NCI-H1417 treated with DMSO at 0.1 percent for 48 hours (cell line): ENCODE results near the gene COL26A1.

Experiments
- DNase-seq: peaks from one replicate; lab custom pipeline; 2025; lab: John Stamatoyannopoulos, UW

The COL26A1 gene

GRCh38 chr7:101534873-101535272 is 172.2 kb downstream of the COL26A1 start:
- DNase-seq: no peak

DNA sequence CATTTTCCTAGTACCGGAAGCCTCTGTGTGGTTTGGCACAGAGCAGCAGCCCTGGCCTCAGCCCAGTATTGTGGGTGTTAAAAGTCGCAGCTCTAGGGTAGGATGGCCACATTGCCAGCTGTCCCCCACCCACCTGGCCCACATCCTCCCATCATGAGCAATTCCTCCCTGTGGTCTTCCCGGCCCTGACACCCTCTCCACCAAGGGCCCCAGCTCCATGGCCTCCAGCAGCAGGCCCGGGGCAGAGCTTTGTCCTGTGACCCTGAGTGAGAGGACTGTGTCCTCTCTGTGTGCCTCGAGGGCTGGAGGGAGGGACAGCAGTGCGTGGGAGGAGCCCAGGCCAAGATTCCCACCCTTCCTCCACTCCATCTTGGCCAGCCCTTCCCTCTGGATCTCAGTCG is 172.7 kb downstream of the COL26A1 start:
- DNase-seq: no peak

DNA sequence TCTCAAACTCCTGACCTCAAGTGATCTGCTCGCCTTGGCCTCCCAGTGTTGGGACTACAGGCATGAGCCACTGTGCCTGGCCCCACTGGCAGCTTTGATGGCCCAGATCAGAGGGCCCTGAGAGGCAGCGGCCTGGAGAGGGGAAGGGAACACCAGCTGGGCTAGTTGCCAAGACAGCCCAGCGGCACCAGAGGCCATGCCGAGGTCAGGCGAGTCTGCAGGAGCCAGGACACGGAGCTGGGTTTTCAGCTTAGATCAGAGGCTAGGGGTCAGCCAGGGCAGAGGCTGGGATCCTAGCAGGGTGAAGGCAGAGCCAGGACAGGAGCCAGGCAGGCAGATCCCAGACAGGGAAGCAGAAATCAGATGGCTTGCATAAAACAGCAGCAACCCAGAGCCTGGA is 173.6 kb downstream of the COL26A1 start:
- DNase-seq: no peak

GRCh38 chr7:101536668-101537067 is 174.0 kb downstream of the COL26A1 start:
- no peak for DNase-seq

- DNase-seq: no peak
These were observed 174.5 kb downstream of the COL26A1 start for GRCh38 chr7:101537205-101537604.

DNA sequence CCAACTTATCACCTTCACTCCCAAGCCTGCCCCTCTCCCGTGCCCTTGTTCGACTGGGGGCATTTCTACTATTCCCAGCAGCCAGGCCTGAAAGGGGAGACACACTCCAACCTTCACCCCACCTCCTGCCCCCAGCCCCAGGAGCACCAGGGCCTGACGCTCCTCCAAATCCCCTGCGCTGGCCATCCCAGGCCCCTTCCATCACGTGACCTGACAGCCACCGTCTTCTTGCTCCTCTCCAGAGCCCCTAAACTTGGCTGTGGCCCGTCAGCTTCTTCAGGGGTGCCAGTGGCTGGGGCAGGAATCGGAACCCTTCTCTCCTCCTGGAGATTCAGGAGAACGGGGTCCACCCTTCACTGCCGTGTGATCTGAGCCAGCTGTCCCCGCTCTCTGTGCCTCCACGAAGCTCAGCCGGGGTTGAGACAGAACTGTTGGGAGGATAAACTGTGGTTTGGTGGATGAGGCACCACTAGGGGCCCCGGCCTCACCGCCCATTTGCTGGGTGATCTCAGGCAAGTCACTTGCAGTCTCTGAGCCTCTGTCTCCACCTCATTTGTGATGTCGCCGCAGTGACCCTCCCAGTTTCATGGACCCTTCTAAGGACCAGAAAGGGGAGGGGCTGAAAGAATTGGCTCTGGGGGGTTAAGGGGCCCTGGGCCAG is 175.4 kb downstream of the COL26A1 start:
- DNase-seq: no peak

- DNase-seq: no peak
These were observed 176.2 kb downstream of the COL26A1 start for GRCh38 chr7:101538596-101539459.

DNA sequence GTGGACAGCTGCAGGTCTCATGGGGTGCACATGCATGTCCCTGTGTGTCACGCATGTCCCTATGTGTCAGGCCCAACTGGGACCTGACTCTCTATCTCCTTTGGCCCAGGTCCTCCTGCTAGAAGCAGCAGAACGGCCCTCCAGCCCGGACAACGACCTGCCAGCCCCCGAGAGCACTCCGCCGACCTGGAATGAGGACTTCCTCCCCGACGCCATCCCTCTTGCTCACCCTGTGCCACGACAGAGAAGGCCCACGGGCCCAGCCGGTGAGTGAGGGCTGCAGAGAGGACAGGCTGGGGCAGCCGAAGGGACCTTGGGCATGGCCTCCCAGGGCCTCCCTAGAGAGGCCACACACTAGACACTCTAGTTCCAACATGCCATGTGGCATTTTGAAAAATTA is 177.1 kb downstream of the COL26A1 start:
- DNase-seq: no peak

- DNase-seq: peak; percentile 3
These were observed 180.0 kb downstream of the COL26A1 start for GRCh38 chr7:101542527-101543241.

GRCh38 chr7:101543242-101543766 is 180.6 kb downstream of the COL26A1 start:
- no peak for DNase-seq

DNA sequence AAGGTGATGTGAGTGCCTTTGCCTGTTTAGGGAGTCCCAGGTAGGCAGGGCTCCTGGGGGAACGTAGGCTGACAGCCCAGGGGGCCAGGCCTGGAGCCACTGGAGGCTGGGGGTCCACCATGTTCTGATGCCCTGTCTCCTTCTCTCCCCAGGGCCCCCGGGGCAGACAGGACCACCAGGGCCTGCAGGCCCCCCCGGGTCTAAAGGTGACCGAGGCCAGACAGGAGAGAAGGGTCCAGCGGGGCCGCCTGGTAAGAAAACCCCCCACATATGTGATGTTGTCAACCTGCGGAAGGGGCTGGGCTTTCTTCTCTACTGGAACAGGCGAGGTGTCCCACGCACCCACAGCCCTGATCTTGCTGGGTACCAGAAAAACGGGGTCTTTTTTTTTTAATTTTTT is 181.2 kb downstream of the COL26A1 start:
- DNase-seq: no peak

- DNase-seq: no peak
These were observed 182.9 kb downstream of the COL26A1 start for GRCh38 chr7:101545441-101546190.

GRCh38 chr7:101546308-101546936 is 183.7 kb downstream of the COL26A1 start:
- DNase-seq: no peak

- no peak for DNase-seq
These were observed 184.6 kb downstream of the COL26A1 start for GRCh38 chr7:101547022-101547915.

DNA sequence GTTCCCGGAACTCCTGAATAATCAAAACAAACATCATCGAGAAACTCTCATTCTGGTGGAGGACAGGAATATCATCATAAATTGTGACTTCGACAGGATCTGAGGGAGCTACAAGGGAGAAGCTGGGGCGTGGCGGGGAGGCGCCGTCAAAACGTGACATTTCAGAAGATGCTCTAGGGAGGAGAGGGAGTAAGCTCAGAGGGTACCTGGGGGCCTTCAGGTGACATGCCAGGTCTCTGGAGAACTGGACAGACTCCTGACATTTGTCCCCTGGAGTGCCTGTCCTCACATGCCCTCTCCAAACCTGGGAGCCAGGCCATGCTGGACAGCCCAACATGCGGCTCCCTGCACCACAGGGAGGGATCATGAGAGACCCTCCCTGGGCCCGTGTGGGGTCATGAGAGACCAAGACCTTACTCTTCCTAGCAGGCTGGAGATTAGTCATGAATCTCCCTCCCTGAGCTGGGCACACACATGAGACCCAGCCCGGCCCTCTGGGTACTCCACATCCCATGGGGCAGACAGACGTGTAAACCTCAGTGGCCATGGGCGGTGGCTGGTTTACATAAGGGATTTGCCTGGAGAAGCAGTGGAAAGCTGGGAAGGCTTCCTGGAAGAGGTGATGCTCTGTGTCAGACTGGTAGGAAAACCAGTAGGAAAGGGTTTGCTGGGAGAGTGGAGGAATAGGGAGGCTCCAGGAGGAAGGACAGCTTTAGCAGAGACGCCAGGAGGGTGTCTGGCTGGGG is 185.4 kb downstream of the COL26A1 start:
- DNase-seq: no peak

- DNase-seq: no peak
These were observed 187.1 kb downstream of the COL26A1 start for GRCh38 chr7:101549734-101550133.

- no peak for DNase-seq
These were observed 188.2 kb downstream of the COL26A1 start for GRCh38 chr7:101550641-101551541.

- no peak for DNase-seq
These were observed 190.5 kb downstream of the COL26A1 start for GRCh38 chr7:101553018-101553770.
